Smooth muscle cell (in vitro differentiated cells): ENCODE results near the gene TMEM120B. TPM values are rescaled to one million over a fixed set of nuclear protein-coding genes. Genes with fewer than 3 reads are reported as not detected.

Source experiments
- DNase-seq: peaks from one replicate; lab custom pipeline; 2025; ENCODE audit not compliant: unreplicated experiment; lab: John Stamatoyannopoulos, UW
- H2AFZ ChIP-seq: fragments of 200-600 bp; sonication (generic); 2 replicates; pipeline ENCODE4 v1.6.0; 2016; ENCODE audit warnings: antibody characterized with exemption, low read depth, mild to moderate bottlenecking
- H3F3A ChIP-seq: fragments of 200-600 bp; sonication (generic); 2 replicates; pipeline ENCODE4 v1.6.0; 2017; ENCODE audit warnings: antibody characterized with exemption, low read depth
- H3K27ac ChIP-seq: fragments of 200-600 bp; sonication (generic); 2 replicates; pipeline ENCODE4 v1.5.1; 2016; ENCODE audit warnings: low read depth, mild to moderate bottlenecking
- H3K27me3 ChIP-seq: fragments of 200-600 bp; sonication (generic); 2 replicates; pipeline ENCODE4 v1.6.1; 2016; ENCODE audit warnings: low read depth, mild to moderate bottlenecking
- H3K36me3 ChIP-seq: fragments of 200-600 bp; sonication (generic); 2 replicates; pipeline ENCODE4 v1.5.1; 2016; ENCODE audit warnings: low read depth
- H3K4me1 ChIP-seq: fragments of 200-600 bp; sonication (generic); 2 replicates; pipeline ENCODE4 v1.5.1; 2016; ENCODE audit warnings: low read depth
- H3K4me2 ChIP-seq: fragments of 200-600 bp; sonication (generic); 2 replicates; pipeline ENCODE4 v1.6.0; 2016; ENCODE audit warnings: mild to moderate bottlenecking
- H3K4me3 ChIP-seq: fragments of 200-600 bp; sonication (generic); 2 replicates; pipeline ENCODE4 v1.5.1; 2016; ENCODE audit warnings: mild to moderate bottlenecking
- H3K79me2 ChIP-seq: fragments of 200-600 bp; sonication (generic); 2 replicates; pipeline ENCODE4 v1.6.0; 2016; ENCODE audit warnings: low read depth, mild to moderate bottlenecking
- H3K9ac ChIP-seq: fragments of 200-600 bp; sonication (generic); 2 replicates; pipeline ENCODE4 v1.6.0; 2016; ENCODE audit warnings: low read depth
- H3K9me3 ChIP-seq: fragments of 200-600 bp; sonication (generic); replicated peaks from 2 replicates; pipeline ENCODE4 v1.5.1; 2016; ENCODE audit warnings: low read depth
- H4K20me1 ChIP-seq: fragments of 200-600 bp; sonication (generic); 2 replicates; pipeline ENCODE4 v1.6.0; 2016; ENCODE audit warnings: low read depth
- WGBS: methylation state at CpG from one replicate; pipeline ENCODE4 v1.1.7; 2016; ENCODE audit warnings: low lambda C conversion rate; 5-methylcytosine and 5-hydroxymethylcytosine counted together
- polyA plus RNA-seq: library from polyadenylated mRNA; unstranded; fragments of >200 nt; fragmentation: Nextera tagmentation; extraction: Ambion mirVana; gene quantifications from 2 replicates; pipeline ENCODE4 v1.2.1, GENCODE V29; 2016
- total RNA-seq: library from RNA; depleted of rRNA; stranded (reverse); fragments of >200 nt; gene quantifications from 2 replicates; pipeline ENCODE4 v1.2.3, GENCODE V29; 2014
- TF ChIP-seq, protein P1 (sequence below): fragments of 200-600 bp; sonication (generic); IDR thresholded peaks from 2 replicates; pipeline ENCODE4 v1.5.1; 2017; ENCODE audit warnings: borderline replicate concordance, mild to moderate bottlenecking, antibody characterized with exemption; ENCODE audit not compliant: insufficient read depth, poor library complexity, severe bottlenecking

Gene TMEM120B
- total and polyA plus RNA-seq, 2 experiments from 2014 or later = 5.3 to 7.6 TPM

DNA sequence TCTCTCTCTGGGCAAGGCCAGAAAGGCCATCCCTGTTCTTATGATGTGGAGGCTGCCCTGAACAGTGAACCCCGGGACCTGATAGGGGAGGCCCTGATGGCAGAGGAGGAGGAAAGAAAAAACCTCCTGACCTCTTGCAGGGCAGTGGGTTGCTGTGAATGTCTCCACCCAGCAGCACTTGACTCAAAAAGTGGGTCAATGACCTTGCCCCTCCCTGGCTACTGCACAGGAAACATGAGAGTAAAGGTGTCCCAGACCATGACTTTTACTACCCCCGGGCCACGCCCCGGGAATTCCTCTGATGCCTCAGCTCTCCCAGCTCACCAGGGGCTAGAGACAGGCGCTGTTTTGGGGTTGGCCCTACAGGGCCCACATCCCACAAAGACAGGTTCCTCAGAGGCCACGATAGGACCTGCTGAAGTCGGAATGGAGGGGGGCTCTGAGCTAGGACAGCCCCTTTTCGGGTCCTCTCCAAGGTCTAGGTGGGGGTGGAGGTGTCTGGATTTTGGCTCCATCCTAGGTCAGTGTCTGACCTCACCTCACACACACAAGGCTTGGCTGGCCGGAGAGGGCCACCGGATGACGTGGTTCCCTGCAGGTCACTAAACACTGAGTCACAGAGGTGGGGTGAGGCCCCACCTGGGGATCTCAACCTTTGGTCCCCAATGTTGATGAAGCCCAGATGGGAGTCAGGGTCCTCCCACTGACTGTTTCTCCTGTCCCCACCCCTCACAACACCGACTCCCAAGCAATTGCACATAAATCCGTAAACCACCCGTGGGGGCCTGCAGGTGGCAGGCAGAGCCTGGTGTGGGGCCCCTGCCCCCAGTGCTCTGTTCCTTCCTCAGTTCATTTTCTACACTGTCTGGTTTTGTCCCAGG lies 79.4 kb downstream of the TMEM120B start:
- peaks cover 6% of the 10 kb centered on the region for H3K79me2 ChIP-seq
- peaks cover 48% of the 10 kb centered on the region for H4K20me1 ChIP-seq
- no peak for DNase-seq
- peaks cover 3% of the 10 kb centered on the region for H3K4me1 ChIP-seq
- peak overlapping the region; percentile 68 for H3K4me3 ChIP-seq
- H2AFZ ChIP-seq = no peak overlapping the region
- H3K36me3 ChIP-seq = no peaks in the 10 kb centered on the region
- peak overlapping the region; percentile 98 for H3K4me2 ChIP-seq
- WGBS = 79% methylated on average over 14 of the region's 14 CpGs
- H3K27ac ChIP-seq = peak overlapping the region; percentile 21
- peaks cover 15% of the 10 kb centered on the region for H3F3A ChIP-seq
- H3K9ac ChIP-seq = no peak overlapping the region
- H3K27me3 ChIP-seq = no peaks in the 10 kb centered on the region
- TF ChIP-seq, protein P1, sequence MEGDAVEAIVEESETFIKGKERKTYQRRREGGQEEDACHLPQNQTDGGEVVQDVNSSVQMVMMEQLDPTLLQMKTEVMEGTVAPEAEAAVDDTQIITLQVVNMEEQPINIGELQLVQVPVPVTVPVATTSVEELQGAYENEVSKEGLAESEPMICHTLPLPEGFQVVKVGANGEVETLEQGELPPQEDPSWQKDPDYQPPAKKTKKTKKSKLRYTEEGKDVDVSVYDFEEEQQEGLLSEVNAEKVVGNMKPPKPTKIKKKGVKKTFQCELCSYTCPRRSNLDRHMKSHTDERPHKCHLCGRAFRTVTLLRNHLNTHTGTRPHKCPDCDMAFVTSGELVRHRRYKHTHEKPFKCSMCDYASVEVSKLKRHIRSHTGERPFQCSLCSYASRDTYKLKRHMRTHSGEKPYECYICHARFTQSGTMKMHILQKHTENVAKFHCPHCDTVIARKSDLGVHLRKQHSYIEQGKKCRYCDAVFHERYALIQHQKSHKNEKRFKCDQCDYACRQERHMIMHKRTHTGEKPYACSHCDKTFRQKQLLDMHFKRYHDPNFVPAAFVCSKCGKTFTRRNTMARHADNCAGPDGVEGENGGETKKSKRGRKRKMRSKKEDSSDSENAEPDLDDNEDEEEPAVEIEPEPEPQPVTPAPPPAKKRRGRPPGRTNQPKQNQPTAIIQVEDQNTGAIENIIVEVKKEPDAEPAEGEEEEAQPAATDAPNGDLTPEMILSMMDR = no peak
- H3K9me3 ChIP-seq = no peaks in the 10 kb centered on the region

DNA sequence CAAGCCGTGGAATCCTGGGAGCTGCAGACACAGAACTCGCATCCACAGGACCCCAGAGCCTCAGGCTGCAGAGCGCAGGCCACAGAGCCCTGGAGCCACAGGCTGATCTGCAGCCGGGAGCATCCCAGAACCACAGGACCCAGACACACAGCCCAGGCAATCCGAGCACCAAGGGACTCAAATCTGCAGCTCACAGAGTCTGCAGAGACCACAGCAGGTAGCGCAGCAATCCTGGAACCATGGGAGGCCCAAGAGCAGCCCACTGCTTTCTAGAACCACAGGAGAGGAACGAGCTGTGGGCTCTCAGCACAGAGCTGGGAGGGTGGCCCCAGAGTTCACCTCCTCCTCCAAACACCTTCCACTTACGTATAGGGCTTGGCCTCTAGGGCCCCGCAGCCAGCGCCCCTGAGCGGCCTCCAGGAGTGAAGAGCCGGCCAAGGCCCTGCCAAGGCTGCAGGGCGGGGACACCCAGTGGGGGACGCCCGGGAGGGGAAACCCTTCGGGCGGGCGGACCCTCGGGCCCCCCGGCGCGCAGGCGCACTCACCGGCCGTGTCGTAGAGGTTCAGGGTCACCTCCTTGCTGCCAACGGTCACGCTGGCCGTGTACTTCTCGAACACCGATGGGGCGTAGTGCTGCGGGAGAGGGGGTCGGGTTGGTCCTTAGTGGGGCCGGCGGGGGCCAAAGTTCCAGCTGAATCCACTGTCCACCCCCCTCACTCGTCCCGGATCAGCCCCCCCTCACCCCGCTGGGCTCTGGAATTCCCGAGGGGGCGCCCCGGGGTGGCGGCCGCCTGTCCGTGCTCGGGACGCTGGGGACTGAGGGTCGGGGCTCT lies 80.3 kb downstream of the TMEM120B start:
- Histone ChIP-seq H3K27me3 (no peaks in the 10 kb centered on the region), H3K4me3 (peak overlapping the region; percentile 68), H3K27ac (peak overlapping the region; percentile 21), H3K4me2 (peak overlapping the region; percentile 98), H3K4me1 (peaks cover 12% of the 10 kb centered on the region), H3F3A (peaks cover 19% of the 10 kb centered on the region), H3K9me3 (no peaks in the 10 kb centered on the region), H3K36me3 (no peaks in the 10 kb centered on the region), H3K9ac (peak overlapping the region; percentile 69), H3K79me2 (peaks cover 13% of the 10 kb centered on the region), H2AFZ (peak overlapping the region; percentile 19), H4K20me1 (peaks cover 54% of the 10 kb centered on the region)
- TF ChIP-seq, protein P1 = no peak
- DNase-seq = peak; percentile 29
- WGBS = 29% methylated on average over 25 of the region's 48 CpGs

- no peaks in the 10 kb centered on the region for H3K36me3 ChIP-seq
- H3K79me2 ChIP-seq = peaks cover 19% of the 10 kb centered on the region
- peaks cover 23% of the 10 kb centered on the region for H3F3A ChIP-seq
- peak; percentile 41 for DNase-seq
- under 1% methylated on average over 21 of the region's 36 CpGs for WGBS
- peak within 1 kb of the TSS; percentile 99 for H3K27ac ChIP-seq
- peak within 1 kb of the TSS; percentile 69 for H3K9ac ChIP-seq
- no peaks in the 10 kb centered on the region for H3K9me3 ChIP-seq
- no peaks in the 10 kb centered on the region for H3K27me3 ChIP-seq
- TF ChIP-seq, protein P1 = no peak
- H4K20me1 ChIP-seq = peaks cover 54% of the 10 kb centered on the region
- H3K4me3 ChIP-seq = peak within 1 kb of the TSS; percentile 68
- H3K4me2 ChIP-seq = peak within 1 kb of the TSS; percentile 98
- peak within 1 kb of the TSS; percentile 19 for H2AFZ ChIP-seq
- peaks cover 18% of the 10 kb centered on the region for H3K4me1 ChIP-seq
Measured at GRCh38 chr12:121793440-121793837, 80.9 kb downstream of the TMEM120B start, which contains the start of gene RHOF. Gene RHOF, minus strand, starts transcription at chr12:121793688. Its CDS starts 55 bp downstream, at chr12:121793633.
